Measurements from ENCODE around the gene WBP1L. TPM values are rescaled to one million over a fixed set of nuclear protein-coding genes. Genes with fewer than 3 reads are reported as not detected.
A peak's percentile ranks its signal among the peaks of the same experiment; 100 is the strongest.

Gene WBP1L
- total RNA-seq, 1 donor from 2014 or later: 44.5 TPM

DNA sequence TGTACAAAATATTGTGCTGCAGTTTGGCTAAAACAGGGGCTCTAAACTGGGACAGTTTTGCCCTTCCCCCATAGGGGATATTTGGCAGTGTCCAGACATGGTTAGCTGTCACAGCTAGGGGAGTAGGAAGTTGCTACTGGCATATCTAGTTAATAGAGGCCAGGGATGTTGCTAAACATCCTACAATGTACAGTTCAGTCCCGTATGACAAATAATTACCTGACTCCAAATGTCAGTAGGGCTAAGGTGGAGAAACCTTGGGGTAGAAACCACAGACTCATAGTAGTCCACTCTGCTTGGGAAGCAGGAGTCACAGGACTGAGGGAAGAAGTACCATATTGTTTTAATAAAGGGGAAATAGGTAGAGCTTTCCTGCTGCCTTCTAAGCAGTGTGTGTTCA lies 39.8 kb downstream of the WBP1L start:
- Histone ChIP-seq H3K4me1 (peaks cover 85% of the 10 kb centered on the region), H3K9me3 (no peaks in the 10 kb centered on the region), H3K36me3 (no peaks in the 10 kb centered on the region), H3K4me3 (no peak overlapping the region), H3K27ac (peak overlapping the region; percentile 85), H3K27me3 (ENCODE audit: low read depth) (no peaks in the 10 kb centered on the region)
- intact Hi-C loops (cut with DNase I): no loop called here
- TF ChIP-seq, protein P1, sequence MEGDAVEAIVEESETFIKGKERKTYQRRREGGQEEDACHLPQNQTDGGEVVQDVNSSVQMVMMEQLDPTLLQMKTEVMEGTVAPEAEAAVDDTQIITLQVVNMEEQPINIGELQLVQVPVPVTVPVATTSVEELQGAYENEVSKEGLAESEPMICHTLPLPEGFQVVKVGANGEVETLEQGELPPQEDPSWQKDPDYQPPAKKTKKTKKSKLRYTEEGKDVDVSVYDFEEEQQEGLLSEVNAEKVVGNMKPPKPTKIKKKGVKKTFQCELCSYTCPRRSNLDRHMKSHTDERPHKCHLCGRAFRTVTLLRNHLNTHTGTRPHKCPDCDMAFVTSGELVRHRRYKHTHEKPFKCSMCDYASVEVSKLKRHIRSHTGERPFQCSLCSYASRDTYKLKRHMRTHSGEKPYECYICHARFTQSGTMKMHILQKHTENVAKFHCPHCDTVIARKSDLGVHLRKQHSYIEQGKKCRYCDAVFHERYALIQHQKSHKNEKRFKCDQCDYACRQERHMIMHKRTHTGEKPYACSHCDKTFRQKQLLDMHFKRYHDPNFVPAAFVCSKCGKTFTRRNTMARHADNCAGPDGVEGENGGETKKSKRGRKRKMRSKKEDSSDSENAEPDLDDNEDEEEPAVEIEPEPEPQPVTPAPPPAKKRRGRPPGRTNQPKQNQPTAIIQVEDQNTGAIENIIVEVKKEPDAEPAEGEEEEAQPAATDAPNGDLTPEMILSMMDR (IDR thresholded peaks at IDR 0.05): no peak
- DNase-seq (no peak), ATAC-seq (peak; percentile 9 to 29)

GRCh38 chr10:102785818-102786217 lies 42.1 kb downstream of the WBP1L start:
- peaks cover 63% of the 10 kb centered on the region for H3K4me1 ChIP-seq
- intact Hi-C loops (cut with DNase I): no loop called here
- no peak overlapping the region for H3K4me3 ChIP-seq
- no peaks in the 10 kb centered on the region for H3K9me3 ChIP-seq
- no peak for DNase-seq
- peak overlapping the region; percentile 47 for H3K27ac ChIP-seq
- TF ChIP-seq, protein P1 (IDR thresholded peaks at IDR 0.05): no peak
- peaks cover 5% of the 10 kb centered on the region for H3K36me3 ChIP-seq
- peak; percentile 28 to 34 for ATAC-seq
- H3K27me3 ChIP-seq (ENCODE audit: low read depth): no peaks in the 10 kb centered on the region

DNA sequence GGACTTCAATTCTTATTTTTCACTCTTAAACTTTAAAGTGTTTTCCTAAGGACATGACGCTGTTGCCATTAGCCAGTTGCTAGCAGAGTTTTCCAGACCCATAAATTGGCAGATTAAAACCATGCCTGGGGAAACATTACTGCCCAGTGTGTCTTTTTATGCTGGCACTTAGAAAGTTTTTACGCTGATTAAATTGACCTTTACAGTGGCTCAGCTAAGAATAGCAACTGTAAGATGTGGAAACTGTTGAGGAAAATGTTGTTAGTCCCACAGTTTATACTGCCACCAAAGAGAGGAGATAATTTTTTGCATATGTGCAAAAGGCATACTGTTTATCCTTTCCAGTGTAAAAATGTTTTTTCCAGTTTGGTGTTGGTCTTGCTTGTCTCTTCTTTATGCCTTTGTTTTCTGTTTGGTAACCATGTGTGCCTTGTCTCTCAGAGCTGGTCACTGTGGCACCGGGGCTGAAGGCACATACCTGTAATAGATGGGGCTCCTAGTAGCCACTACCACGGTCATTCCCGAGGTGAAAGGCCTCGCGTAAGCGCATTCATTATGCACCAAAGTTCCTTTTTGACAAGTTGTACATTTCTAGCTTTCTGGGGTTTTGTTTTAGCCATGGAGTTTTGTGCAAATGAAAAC lies 48.1 kb downstream of the WBP1L start:
- no peak overlapping the region for H3K27ac ChIP-seq
- H3K4me3 ChIP-seq: no peak overlapping the region
- H3K36me3 ChIP-seq: peaks cover 15% of the 10 kb centered on the region
- intact Hi-C loops (cut with DNase I): no loop called here
- DNase-seq (no peak), ATAC-seq (no peak)
- no peaks in the 10 kb centered on the region for H3K9me3 ChIP-seq
- no peaks in the 10 kb centered on the region for H3K27me3 ChIP-seq (ENCODE audit: low read depth)
- TF ChIP-seq, protein P1 (IDR thresholded peaks at IDR 0.05): no peak
- peaks cover 50% of the 10 kb centered on the region for H3K4me1 ChIP-seq

DNA sequence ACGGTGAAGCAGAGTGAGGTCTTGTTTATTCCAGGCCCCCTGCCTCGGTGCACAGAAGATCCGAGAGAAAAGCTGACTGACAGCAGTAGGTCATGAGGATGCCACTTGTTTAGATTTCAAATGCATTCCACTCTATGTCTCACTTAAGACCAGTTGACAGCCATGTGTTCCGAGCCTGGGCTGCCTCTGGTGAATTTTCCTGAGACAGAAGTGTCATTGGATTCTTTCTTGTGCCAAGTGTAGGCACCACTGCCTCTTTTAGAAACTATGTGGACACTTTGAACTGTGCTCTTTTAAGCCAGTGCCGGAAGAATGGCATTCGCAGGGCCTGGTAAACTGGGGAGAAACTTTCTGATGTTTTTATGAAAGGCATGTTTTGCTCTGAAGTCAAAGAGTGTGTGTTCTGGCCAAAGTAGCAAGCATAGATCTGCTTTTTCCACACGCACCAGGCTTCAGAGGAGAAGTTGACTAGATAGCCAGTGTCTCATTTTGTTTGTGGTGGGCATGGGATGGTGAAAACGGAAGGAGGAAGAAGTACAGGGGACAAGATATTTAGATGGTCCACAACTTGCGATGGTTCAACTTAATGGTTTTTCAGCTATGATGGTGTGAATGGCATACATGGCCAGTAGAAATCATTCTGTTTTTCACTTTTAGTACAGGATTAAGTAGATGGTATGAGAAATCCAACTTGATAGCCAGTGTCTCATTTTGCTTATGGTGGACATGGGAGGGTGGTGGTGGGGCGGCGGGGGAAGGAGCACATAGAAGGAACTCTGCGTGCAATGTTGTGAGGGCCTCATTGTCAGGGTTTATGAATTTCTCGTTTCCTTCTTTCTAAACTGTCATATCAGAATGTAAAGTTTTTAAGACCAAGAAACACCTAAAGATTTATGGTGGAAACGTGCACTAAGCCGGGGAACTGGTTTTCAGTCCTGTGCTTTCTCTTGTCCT lies 52.0 kb downstream of the WBP1L start:
- Histone ChIP-seq H3K4me1 (peaks cover 84% of the 10 kb centered on the region), H3K9me3 (no peaks in the 10 kb centered on the region), H3K27ac (peak overlapping the region; percentile 75), H3K27me3 (ENCODE audit: low read depth) (no peaks in the 10 kb centered on the region), H3K4me3 (no peak overlapping the region), H3K36me3 (peaks cover 39% of the 10 kb centered on the region)
- ATAC-seq (no peak), DNase-seq (no peak)
- intact Hi-C loops (cut with DNase I): no loop called here
- TF ChIP-seq, protein P1 (IDR thresholded peaks at IDR 0.05): no peak

GRCh38 chr10:102796407-102797176 lies 52.8 kb downstream of the WBP1L start:
- Histone ChIP-seq H3K9me3 (no peaks in the 10 kb centered on the region), H3K4me1 (peaks cover 90% of the 10 kb centered on the region), H3K4me3 (peak overlapping the region; percentile 17), H3K27ac (peak overlapping the region; percentile 75), H3K27me3 (ENCODE audit: low read depth) (no peaks in the 10 kb centered on the region), H3K36me3 (peaks cover 36% of the 10 kb centered on the region)
- peak; percentile 81 for DNase-seq
- intact Hi-C loops (cut with DNase I): no loop called here
- TF ChIP-seq, protein P1 (IDR thresholded peaks at IDR 0.05): no peak
- peak; percentile 93 to 95 for ATAC-seq

Data from lower lobe of right lung (tissue), 2 donors.